Measurements from ENCODE around the gene EYS. TPM values are rescaled to one million over a fixed set of nuclear protein-coding genes. Genes with fewer than 3 reads are reported as not detected.
"Not testable (repeated sequence)": the region's sequence is repeated elsewhere in the genome, so short reads cannot be mapped to it uniquely, and the experiment has no call there.

Gene EYS
- total RNA-seq, 1 donor from 2014 or later, result not detected

- no peak for DNase-seq (ENCODE audit: low read depth)
These were observed 1700.8 kb downstream of the EYS start for GRCh38 chr6:64006246-64006645.

GRCh38 chr6:64000818-64001491 lies 1706.1 kb downstream of the EYS start:
- DNase-seq (ENCODE audit: low read depth), result no peak

GRCh38 chr6:63999613-64000012 lies 1707.4 kb downstream of the EYS start:
- DNase-seq (ENCODE audit: low read depth), result no peak

- DNase-seq (ENCODE audit: low read depth), result no peak
These were observed 1708.0 kb downstream of the EYS start for GRCh38 chr6:63998991-63999390.

- no peak for DNase-seq (ENCODE audit: low read depth)
These were observed 1709.3 kb downstream of the EYS start for GRCh38 chr6:63997734-63998133.

GRCh38 chr6:63997221-63997620 lies 1709.8 kb downstream of the EYS start:
- no peak for DNase-seq (ENCODE audit: low read depth)

- DNase-seq (ENCODE audit: low read depth), result no peak
These were observed 1721.8 kb downstream of the EYS start for GRCh38 chr6:63985223-63985622.

- no peak for DNase-seq (ENCODE audit: low read depth)
These were observed 1731.3 kb downstream of the EYS start for GRCh38 chr6:63975699-63976098.

- no peak for DNase-seq (ENCODE audit: low read depth)
These were observed 1738.4 kb downstream of the EYS start for GRCh38 chr6:63968650-63969049.

GRCh38 chr6:63964366-63964765 lies 1742.7 kb downstream of the EYS start:
- no peak for DNase-seq (ENCODE audit: low read depth)

GRCh38 chr6:63963769-63964315 lies 1743.2 kb downstream of the EYS start:
- no peak for DNase-seq (ENCODE audit: low read depth)

GRCh38 chr6:63953336-63954021 lies 1753.5 kb downstream of the EYS start:
- not testable (repeated sequence) for DNase-seq (ENCODE audit: low read depth)

GRCh38 chr6:63947792-63948529 lies 1759.1 kb downstream of the EYS start:
- no peak for DNase-seq (ENCODE audit: low read depth)

GRCh38 chr6:63945987-63946386 lies 1761.0 kb downstream of the EYS start:
- DNase-seq (ENCODE audit: low read depth), result no peak

GRCh38 chr6:63943826-63944225 lies 1763.2 kb downstream of the EYS start:
- DNase-seq (ENCODE audit: low read depth), result no peak

GRCh38 chr6:63941747-63942470 lies 1765.1 kb downstream of the EYS start:
- no peak for DNase-seq (ENCODE audit: low read depth)

- no peak for DNase-seq (ENCODE audit: low read depth)
These were observed 1767.0 kb downstream of the EYS start for GRCh38 chr6:63940056-63940455.

GRCh38 chr6:63936399-63936798 lies 1770.6 kb downstream of the EYS start:
- no peak for DNase-seq (ENCODE audit: low read depth)

- DNase-seq (ENCODE audit: low read depth), result no peak
These were observed 1771.3 kb downstream of the EYS start for GRCh38 chr6:63935732-63936131.

- DNase-seq (ENCODE audit: low read depth), result not testable (repeated sequence)
These were observed 1773.1 kb downstream of the EYS start for GRCh38 chr6:63933948-63934347.

- DNase-seq (ENCODE audit: low read depth), result no peak
These were observed 1776.2 kb downstream of the EYS start for GRCh38 chr6:63930848-63931247.

All from myocyte (in vitro differentiated cells).